Epidermal melanocyte (primary cell): ENCODE measurements around the gene SLC38A3.

ENCODE experiments used
- DNase-seq: peaks from one replicate; pipeline ENCODE4 v3.0.0; 2011; ENCODE audit warnings: low spot score; ENCODE audit not compliant: insufficient read length

SLC38A3 gene

DNA sequence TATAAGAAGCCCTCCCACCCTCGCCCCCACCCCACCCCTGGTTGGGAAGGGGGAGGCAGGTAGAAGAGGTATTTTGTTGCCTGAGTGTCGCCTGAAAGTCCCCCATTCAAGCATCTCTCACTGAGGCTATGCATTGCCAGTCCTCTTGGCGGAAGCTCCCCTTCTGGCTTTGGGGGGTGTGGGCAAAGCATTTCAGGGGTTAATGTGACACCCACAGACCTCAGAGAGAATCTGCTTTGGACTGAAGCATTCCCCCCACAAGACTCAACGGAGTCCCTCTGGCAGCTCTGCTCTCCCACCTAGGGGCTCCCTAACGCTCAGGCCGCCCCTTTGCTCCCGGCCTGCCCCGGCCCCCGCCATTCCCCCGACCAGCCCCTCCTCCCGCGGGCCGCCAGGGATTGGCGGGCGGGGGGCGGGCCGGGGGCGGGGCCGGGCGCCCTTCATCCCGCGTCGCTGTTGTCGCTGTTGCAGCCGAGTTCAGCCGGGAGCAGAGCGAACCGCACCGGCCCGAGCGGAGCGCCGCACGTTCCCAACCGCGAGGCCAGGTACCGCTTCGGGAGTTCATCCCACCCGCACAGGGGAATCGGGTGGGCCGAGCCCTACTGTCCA, at the start of gene SLC38A3:
SLC38A3 (plus strand) TSS at position 468 of the 609 bp plus-strand sequence. CDS start 8,929 bp downstream, outside the sequence.
- no peak for DNase-seq

DNA sequence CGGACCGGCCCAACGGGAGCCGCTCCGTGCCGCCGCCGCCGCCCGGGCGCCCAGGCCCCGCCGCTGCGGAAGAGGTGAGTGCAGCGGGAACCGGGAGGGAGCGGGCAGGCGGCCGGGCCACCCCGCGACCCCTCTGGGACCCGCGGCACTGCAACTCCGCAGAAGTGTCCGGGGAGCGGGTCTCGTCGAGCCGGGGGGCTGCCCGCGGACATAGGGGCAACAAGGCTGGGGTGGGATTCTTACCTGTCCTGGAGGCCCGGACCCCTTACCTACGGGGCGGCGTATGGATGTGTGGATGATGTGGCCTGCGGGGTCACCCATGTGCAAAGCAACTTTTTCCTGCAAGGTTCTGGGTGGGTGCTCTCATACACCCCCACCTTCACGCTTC, 49.6 kb upstream of the SLC38A3 start:
- DNase-seq = no peak

GRCh38 chr3:50155891-50156290, 49.2 kb upstream of the SLC38A3 start:
- no peak for DNase-seq

GRCh38 chr3:50156549-50157493, 48.2 kb upstream of the SLC38A3 start:
- DNase-seq = no peak

DNA sequence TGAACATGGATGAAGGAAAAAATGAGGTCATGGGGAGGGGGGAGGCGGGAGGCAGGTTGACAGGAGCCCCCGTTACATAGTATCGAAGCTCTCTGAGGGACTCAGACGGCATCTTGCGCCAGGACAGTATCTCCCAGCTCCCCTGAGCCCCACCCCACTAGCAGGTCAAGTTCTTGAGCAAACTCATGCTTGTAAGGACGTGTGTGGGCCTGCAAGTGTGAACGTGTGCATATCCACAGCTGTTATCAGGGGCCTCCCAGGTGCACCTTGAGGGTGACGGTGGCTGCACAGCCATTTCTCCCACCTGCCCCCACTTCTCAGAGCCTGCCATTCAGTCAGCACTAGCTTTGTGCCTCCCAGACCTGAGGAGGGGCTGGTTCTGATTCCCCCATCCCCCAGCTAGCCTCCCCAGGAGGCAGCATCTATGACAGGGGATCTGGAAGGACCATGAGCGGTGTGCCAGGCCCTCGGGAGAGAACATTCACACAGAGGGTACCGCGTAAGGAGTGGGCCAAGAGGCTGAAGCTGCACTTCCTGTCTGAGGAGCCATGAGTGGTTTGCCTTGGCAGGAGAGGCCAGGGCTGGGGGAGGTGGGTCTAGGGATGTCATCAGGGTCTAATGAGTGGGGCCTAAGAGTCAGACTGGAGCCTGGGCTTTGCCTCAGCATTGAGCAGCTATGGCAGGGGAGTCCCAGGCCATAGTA, 47.1 kb upstream of the SLC38A3 start:
- no peak for DNase-seq

DNA sequence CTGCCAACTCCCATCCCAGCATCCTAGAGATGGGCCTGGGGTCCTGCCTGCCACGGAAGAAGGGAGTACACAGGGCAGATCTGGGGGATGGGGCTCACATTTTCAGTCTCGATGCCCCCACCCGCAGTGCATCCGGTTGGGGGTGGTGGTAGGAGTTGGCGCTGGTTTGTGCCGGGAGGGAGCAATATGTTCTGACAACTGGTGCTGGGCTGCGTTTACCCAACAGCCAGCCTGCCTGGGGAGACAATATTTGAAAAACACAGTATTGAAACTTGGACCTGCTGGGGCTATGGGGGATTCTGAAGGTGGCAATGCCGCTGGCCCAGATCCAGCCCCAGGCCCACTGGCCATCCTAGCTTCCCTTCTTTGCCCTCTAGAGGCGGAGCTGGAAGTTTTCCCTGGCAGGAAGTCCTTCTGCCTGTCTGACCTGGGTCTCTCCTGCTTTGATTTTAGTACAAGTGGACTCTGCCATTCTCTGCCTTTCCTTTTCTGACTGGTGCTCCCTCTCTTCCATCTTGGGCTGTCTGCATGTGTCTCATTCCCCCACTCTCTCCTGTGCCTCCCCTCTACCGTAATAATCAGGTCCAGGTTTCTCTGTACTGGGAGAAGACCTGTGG, 46.4 kb upstream of the SLC38A3 start:
- DNase-seq = no peak

GRCh38 chr3:50160561-50160983, 44.5 kb upstream of the SLC38A3 start:
- DNase-seq = no peak

DNA sequence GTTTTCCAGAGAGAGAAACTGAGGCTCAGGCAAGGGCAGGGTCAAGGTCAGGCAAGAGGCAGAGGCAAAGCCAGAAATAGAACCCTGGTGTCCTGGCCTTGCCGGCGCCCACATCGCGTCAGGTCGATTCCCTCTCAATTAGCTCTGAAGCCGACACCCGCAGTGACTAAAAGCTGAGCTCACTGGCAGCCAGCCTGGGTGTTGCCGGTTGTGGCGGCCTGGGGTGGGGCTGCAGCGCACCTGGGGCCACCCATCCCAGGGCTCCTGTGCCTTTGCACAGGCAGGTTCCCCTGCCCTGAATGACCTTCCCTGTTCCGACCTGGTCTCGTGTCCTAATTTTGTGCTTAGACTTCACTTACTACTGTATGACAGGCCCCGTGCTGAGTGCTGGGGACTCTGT, 43.8 kb upstream of the SLC38A3 start:
- no peak for DNase-seq

GRCh38 chr3:50162034-50162883, 42.8 kb upstream of the SLC38A3 start:
- DNase-seq = no peak

- DNase-seq = peak; percentile 78
Observed at GRCh38 chr3:50163572-50164455, 41.3 kb upstream of the SLC38A3 start.

- no peak for DNase-seq
Observed at GRCh38 chr3:50164481-50164880, 40.6 kb upstream of the SLC38A3 start.

GRCh38 chr3:50164984-50165909, 39.8 kb upstream of the SLC38A3 start:
- DNase-seq = peak; percentile 63

DNA sequence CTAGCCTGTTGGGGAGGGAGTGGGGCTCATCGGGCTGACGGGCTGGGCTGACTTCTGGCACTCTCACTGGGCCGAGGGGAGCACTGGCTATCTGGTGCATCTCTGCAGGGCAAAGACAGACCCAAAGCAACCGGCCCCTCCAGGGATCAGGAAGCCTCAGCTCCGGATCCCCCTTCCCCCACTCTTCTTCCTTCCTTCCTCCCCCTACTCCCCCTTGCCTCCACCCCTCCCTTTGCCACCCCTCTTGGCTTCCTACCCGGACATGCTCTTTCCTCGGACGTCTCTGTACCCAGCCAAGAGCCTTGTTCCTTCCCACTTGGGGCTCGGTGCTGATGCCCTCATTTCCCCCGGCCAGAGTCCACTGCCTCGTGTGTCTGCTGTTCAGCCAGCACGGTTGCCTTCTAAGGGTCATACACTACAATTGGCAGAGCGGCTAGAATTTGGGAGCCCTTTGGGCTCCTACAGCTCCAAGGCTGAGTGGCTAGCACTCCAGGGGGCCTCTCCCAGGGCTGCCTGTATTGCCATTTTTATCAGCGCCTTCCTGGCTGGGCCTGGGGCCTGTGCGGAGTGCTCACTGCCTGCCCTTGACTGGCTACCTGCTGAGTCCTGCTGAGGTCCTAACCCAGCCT, 39.0 kb upstream of the SLC38A3 start:
- DNase-seq = no peak

- no peak for DNase-seq
Observed at GRCh38 chr3:50166620-50167019, 38.5 kb upstream of the SLC38A3 start.

DNA sequence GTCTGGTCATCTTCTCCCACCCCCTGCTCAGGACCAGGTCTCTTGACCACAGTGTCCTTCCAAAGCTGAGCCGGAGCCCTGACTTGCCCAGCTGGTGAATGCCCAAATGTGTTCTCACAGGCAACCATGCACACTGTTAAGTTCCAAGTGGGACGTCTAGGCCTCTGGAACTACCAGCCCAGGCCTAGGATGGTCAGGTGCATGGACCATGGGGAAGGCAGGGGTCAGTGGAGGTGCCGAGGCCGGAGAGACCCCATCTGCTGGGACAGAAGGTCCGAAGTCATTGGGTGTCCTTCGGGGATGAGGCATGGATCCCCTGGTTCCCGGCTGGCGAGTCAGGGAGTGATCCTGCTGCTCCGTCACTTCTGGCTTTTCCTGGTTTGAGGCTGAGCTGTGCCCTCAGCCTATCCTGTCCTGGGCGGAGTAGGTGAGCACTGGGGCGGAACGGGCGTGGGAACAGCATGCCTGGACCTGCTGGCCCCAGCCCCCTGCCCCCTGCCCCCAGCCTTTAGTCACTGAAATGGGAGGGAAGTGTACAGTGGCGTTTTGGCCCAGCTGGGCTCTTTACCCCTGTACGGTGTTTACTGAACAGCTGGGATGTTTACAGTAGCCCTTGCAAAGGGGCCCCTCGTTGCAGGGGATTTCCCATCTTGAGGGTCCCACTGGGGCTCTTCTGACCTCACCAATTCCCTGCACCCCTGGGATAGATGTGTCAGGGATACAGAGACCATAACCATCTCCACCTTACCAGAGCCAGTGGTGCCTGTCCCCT, 37.8 kb upstream of the SLC38A3 start:
- no peak for DNase-seq

- DNase-seq = no peak
Observed at GRCh38 chr3:50167841-50168209, 37.2 kb upstream of the SLC38A3 start.

DNA sequence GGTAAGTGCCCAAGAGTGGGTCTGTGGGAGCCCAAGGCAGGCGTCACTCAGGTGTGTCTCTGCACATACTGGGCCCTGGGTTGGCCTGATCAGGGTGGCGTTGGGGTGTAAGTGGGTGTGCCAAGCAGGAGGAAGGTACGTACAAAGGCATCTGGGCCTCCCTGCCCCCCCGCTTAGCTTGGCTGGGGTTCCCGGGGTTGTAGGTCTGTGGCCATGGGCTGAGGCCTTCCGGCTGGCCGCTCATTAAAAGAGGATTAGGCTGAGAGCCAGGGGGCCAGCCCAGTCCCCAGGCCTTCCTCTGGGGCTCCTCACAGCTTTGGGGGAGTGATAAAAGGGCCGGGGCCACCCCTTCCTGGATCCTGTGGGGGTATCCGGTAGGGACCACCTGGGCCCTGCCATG, 36.7 kb upstream of the SLC38A3 start:
- no peak for DNase-seq
